ENCODE measurements around the gene SPECC1.

DNA sequence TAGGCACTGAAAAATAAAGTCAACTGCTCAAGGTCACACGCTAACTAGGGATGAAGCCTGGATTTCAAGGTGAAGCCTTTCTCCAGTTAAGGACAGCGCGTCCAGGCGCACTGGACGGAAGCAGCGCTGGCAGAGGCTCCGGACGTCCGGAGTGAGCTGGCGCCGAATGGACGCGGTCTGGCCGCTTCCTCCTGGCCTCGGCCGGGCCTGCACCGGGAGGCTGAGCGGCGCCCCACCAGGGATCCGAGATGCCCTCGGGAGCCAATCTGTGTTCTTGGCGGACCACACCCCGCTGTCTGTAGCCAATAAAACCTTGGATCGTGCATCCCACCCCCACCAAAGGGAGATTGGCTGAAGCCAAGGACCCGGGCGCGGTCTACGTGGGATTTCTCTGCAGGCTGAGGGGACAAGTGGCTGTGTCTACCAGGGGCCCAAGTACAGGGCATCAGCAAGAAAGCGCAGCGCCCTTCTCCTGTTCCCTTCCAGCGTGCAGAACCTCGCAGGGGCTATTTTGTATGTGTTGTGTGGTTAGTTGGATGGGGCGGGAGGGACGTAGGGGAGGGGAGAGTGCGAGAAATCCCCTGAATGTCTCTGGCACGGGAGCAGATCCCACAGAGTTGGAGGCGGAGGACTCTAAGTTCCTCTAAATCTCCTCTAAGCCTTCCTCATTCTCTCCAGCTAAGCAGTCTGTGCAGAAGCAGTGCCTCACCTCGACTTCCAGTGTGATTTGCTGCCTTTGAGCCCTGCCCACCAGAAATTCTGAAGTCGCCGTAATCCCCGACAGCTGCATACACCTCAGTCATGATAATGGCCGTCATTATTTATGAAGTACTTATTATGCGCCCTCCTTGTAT lies 29.0 kb upstream of the SPECC1 start:
- TF ChIP-seq, protein P1, sequence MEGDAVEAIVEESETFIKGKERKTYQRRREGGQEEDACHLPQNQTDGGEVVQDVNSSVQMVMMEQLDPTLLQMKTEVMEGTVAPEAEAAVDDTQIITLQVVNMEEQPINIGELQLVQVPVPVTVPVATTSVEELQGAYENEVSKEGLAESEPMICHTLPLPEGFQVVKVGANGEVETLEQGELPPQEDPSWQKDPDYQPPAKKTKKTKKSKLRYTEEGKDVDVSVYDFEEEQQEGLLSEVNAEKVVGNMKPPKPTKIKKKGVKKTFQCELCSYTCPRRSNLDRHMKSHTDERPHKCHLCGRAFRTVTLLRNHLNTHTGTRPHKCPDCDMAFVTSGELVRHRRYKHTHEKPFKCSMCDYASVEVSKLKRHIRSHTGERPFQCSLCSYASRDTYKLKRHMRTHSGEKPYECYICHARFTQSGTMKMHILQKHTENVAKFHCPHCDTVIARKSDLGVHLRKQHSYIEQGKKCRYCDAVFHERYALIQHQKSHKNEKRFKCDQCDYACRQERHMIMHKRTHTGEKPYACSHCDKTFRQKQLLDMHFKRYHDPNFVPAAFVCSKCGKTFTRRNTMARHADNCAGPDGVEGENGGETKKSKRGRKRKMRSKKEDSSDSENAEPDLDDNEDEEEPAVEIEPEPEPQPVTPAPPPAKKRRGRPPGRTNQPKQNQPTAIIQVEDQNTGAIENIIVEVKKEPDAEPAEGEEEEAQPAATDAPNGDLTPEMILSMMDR (conservative IDR thresholded peaks at IDR 0.05) = no peak
- TF ChIP-seq EZH2 (IDR thresholded peaks at IDR 0.05; ENCODE audit: low read depth) = no peak

All from PC-9 (cell line).